Activated CD4-positive, CD25-positive, alpha-beta regulatory T cell treated with anti-CD3 and anti-CD28 coated beads, Interleukin-2, amount 50 U/mL, for 72 hours (primary cell): ENCODE data around the gene USP12.
"Not testable (repeated sequence)": the region's sequence is repeated elsewhere in the genome, so short reads cannot be mapped to it uniquely, and the experiment has no call there.

Experiments used
- DNase-seq: peaks from one replicate; pipeline ENCODE4 v3.0.0; 2021

USP12 gene

DNA sequence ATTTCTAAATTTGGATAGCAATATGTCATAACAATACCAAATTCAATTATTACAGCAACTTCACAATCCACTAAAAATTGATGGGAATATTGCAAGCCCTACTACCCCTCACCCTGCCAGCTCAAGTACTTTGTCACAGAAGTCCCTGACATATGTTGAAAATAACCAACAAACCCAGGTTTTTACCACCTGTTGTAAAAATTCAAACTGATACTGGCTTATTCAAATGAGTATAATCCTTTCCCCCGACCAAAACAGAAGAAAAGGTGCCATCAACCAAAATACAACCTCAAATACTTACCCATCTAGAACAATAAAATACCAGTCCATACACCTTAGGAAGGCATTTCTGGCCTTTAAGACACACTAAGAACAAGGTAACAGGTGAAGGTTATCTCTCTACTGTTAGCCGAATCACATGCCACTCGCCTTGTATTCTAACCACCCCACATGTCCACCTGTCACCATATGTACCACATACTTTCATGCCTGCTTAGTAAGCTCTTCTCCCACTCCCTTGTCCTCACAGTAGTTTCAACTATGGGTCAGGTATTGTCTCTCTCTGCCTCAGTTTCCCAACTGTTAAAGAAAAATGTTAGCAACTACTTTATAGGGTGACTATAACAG, 53.1 kb downstream of the USP12 start:
- no peak for DNase-seq

DNA sequence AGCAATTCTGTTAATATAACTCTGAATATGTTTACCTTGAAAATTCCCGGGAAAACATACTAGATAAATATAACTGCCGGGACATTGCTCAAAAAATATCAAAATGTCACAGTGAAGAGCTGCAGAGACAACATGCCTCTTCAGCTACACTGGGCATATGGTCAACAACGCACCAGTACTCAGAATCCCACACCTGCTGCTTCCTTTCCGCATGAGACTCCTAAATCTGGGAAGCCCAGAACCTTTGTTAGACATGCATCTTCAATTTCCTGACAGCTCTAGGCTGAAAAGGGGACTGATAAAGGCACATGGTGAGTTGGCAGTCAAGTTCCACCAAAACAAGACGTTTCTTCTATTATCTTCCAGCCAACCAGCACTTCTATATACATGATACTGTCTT, 53.7 kb downstream of the USP12 start:
- DNase-seq, result no peak

DNA sequence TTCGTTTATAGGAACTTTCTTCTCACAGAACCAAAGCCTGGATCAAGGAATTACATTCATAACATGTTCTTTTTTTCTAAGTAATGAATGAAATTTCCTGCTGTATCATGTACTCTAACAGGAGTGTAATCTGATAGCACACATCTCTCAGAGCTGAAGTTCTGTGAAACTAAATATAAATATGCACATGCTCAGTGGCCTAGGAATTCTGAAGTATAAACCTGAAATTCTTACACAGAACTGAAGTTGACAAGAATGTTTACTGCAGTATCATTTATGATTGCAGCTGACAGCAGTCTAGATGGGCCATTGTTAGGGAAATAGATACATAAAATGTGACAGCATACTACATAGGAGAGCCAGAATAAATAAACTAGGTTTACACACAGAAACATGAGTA, 54.5 kb downstream of the USP12 start:
- no peak for DNase-seq

DNA sequence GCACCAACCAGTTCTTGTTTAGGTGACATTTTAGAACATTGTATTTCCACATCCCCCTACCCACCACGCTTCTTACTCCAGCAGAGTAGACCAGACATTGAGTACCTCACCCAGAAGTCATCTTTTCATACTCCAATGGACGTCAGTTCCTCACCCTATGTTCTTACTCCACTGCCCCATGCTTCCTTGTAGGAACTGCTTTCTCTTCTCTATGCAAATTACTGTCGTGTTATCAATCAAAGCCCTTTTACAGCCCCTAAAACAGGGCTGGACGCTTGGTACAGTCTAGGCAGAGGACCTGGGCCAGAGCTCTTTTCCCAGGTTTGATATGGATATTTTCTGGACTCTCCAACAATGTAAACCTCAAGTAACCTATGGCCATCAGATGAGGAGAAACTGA, 58.2 kb downstream of the USP12 start:
- DNase-seq, result no peak

DNA sequence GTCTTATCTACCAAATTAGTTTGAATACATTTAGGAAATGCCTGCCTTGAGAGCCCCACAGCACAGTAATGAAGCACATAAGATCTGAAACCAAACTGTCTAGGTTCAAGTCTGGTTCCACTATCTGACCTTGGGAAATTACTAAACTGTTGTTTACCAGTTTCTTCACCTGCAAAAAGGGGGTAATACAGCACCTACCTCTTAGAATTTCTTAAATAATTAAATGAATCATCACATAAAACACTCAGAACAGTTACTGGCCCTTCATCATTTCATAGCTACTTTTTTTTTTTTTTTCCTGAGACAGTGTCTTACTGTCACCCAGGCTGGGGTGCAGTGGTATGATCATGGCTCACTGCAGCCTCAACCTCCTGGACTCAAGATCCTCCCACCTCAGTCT, 59.6 kb downstream of the USP12 start:
- DNase-seq, result no peak

DNA sequence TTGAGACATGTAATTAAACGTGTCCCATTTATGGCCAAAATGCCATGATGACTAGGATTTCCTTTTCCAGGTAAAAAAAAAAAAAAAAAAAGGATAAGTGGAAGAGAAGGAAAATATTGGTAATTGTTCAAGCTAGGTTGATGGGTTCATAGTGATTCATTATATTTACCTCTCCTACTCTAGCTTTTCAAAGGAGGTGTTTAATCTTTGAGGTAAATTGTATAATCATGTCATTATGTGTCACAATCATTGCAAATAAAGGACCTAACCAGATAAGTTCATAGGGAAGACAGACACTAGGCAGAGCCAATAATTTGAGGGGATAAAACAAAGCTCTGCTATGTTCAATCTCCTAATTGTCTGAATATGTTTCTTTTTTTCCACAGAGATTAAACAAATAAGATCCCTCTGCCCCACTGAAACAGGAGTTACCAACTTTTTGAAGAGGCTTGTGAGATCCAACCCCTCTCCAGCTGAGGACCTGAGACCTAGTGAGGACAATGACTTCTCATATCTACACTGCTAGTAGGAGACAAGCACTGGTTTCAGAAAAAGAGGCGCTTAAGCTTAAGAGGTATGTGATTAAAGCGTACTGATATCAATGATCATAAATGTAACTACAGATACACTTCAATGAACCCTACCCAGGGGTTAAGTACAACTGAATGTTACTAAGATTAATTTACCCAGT, 61.4 kb downstream of the USP12 start:
- no peak for DNase-seq

DNA sequence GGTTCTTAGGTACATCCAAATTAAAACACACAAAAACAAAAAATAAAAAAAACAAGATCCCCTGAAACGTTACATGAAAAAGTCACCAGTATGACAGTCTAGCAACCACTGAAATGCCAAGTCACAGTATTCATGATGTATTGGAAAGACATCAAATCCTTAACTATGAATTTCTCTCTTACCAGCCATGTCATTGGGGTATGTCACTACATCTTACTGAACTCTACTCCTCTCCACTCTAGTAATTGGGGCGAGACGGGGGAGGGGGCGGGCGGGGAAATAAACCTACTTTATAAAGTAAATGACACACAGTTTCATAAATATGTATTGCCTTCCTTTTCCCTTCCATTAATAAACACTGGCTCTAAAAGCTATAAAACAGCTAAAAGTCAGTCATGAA, 65.5 kb downstream of the USP12 start:
- no peak for DNase-seq

DNA sequence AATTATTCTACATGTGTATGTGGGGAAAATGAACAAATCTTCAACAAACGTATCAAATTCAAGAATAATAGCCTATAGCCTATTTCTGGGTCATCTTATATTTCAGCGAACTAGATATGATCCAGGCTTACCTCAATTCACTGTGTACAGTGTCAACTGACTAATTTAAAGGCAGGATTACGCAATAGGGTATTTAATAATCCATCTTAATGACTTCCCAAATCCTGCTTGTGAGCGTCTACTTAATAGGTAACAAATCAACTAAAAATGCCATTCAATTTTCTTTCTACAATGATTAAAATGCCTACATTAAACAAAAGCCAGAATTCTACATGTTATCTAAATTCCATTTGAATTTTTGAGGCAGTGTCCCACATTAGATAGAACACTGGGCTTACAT, 67.0 kb downstream of the USP12 start:
- DNase-seq, result no peak

DNA sequence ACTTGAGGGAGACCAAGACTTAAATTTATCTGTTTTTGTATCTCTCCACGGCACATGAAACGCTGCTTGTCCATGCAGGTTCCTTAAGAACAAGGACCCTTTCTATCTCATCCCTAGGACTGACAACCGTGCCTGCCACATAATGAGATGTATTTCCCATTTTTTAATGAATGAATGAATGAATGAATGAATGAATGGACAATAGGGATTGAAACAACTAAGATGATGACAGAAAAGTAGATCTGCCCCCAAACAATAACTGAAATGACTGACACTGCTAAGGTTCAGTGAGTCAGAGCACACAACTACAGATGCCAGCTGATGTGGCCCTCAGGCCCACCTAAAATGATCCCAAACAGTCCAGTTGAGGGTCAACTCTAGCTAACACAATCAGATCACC, 69.8 kb downstream of the USP12 start:
- no peak for DNase-seq

DNA sequence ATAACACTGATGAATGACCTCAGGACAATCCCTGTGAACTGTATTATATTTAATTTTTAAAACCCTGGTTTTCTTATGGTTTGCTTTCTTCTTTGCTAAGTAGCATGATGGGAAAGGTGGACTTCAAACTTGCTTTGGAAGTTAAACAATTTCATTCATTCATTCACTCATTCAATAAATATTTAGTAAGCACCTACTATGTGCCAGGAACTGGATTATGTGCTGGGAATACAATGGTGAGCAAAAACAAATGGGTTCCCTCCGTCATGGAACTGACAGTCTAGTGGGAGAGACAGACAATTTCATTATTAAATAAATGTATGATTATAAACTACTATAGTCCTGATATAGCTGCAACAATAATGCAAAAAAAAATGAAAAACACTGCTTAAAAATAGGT, 70.3 kb downstream of the USP12 start:
- no peak for DNase-seq

DNA sequence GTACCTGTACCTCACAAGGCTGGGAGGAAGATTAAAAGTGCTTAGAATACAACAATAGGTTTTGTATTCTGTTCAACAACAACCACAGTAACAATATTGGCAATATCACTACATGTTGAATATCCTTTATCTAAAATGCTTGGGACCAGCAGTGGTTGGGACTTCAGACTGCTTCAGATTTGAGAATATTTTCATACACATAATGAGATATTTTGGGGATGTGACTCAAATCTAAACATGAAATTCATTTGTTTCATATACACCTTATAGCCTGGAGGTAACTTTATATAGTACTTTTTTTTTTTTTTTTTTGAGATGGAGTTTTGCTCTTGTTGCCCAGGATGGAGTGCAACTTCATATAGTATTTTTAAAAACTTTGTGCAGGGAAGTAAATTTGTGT, 73.9 kb downstream of the USP12 start:
- DNase-seq, result no peak

DNA sequence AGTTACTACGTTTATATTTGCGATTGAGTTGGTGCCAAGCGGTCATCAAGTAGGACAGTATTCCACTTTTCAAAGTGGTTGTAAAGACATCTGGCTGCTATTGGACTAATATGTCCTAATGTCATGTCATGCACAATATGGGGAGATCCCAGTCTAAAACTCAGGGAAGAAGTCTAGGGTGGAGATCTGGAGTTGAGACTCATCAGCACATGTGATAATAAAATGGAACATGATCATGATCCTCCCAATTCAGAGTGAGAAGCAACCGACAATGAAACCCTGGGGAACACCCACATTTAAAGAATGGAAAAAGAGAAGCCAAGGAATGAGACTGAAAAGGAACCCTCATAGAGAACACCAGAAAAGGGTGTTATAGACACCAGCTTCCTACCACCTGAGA, 80.2 kb downstream of the USP12 start:
- no peak for DNase-seq

DNA sequence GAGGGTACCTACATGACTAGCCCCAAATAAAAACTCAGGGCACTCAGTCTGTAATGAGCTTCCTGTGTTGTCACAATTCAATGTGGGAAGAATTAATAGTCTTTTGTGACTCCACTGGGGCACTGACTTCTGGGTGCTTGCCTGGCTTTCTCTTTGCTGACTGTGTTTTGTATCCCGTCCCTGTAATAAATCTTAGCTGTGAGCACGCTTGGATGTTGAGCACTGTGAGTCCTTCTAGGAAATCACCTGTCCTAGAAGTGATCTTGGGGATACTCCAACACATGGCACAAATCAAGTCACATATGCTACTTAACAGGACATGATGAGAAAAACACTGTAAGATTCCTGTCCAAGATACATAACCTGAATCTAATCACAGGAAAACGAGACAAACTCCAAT, 83.0 kb downstream of the USP12 start:
- no peak for DNase-seq

DNA sequence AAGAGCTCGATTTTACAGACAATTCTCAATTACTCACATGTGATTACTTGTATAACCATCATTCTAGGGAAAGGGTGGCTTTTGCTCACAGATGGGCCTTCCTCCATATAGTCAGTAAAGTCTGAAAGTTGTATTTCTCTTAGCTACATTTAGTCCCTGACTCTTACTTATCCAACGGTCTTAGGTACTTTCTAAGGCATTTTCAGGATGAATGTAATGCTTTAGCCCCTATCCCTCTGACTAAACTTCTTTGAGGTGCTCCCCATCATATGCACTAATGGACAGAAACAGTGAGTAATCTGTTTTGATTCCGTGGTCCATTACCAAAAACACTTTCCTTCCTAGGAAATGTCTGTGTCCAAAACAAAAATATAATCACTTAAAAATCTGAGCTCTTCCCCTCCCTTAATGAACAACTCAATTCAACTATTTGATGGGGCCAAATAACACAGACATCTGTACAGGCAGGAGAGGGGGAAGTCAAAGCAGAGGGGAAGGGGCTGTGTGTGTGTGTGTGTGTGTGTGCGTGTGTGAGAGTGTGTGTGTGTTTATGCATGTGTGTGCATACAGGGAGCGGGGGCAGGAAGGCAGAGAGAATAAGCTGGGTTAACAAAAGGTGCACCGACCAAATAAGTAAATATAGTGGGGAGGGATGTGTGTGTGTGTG, 84.9 kb downstream of the USP12 start:
- no peak for DNase-seq

DNA sequence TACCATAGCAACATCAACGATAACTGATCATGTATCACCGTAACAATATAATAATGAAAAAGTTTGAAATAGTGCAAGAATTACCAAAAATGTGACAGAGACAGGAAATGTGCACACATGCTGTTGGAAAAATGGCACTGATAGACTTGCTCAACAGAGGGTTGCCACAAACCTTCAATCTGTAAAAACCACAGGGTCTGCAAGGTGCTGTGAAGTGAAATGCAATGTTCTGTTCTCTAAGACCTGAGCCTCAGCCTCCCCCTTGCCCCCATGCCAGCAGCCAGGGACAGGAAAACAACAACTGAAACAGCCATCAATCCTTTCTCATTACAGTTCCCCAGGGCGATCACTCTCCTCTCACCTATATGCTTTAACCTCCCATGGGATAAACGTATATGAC, 88.4 kb downstream of the USP12 start:
- no peak for DNase-seq

DNA sequence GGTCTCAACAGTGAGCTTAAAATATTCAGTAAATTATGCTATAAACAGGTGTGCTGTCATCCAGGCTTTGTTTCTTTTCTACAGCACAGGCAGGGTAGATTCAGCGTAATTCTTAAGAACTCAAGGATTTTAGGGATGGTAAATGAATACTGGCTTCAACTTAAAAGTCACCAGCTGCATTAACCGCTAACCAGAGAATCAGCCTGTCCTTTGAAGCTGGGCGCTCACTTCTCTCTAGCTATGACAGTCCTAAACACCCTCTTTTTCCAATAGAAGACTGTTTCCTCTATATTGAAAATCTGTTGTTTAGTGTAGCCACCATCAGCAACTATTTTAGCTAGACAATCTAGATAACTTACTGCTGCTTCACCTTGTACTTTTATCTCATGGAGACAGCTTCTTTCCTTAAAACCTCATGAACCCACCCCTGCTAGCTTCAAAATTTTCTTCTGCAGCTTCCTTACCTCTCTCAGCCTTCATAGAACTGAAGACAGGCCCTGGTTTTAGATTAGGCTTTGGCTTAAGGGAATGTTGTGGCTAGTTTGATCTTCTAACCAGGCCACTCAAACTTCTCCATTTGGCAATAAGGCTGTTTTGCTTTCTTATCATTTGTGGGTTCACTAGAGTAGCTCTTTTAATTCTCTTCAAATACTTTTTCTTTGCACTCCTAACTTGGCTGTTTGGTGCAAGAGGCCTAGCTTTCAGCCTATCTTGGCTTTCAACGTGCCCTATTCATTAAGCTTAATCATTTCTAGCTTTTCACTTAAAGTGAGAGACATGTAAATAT, 89.5 kb downstream of the USP12 start:
- no peak for DNase-seq

DNA sequence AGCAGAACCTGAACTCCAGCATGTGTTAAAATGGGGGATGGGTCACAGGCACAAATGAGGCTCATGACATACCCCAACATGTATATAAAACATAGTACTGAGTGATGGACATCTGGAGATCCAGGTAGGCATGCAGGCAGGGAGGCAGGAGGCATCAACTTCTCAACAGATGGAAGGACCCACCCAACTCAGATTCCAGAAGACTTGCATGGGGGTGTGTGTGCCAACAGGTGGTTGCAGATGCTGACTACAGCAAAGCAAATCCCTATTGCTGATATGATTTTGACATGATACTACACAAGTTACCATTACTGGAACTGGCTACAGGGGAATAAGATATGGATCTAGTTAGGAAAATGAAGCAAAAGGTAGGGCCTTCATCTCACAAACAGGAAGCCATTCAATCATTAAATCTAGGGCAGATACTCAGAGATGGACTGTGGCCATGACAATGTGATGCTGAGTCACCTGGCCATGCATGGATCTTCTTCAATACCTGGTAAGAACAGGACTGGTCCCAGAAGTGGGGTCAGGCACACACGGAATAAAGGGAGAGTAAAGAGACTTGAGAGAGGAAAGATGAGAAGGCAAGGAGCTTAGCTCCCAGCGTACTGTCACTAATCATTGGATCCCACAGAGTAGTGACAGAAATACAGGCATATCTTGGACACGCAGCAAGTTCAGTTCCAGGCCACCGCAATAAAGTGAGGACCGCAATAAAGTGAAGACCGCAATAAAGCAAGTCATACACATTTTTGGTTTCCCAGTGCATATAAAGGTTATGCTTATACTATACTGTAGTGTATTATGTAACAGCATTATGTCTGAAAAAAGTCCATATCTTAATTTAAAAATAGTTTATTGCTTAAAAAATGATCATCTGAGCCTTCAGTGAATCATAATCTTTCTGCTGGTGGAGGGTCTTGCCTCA, 91.3 kb downstream of the USP12 start:
- DNase-seq, result no peak

DNA sequence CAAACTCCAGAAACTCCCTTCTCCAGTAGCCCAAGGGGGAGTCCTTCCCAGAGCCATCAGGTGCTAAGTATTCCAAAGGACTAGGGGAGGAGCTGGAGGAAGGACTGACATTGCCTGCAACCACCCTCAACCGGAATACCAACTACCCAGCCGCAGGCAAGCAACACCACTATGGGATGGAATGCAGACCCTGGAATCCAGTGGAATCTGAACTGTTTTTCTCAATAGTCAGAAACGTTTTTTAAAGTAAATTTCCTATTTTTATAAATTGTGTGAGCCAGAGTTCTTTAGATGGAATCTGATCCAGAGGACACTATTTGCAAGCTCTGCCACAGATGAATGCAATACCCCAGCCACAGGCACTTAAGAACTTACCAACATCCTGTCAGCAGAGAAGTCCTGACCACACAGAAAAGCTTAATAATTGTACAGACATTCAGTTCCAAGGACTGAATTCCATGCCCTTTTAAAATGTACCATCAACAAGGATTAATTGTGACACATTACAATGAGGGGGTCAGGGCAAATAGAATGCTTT, 92.1 kb downstream of the USP12 start:
- no peak for DNase-seq

DNA sequence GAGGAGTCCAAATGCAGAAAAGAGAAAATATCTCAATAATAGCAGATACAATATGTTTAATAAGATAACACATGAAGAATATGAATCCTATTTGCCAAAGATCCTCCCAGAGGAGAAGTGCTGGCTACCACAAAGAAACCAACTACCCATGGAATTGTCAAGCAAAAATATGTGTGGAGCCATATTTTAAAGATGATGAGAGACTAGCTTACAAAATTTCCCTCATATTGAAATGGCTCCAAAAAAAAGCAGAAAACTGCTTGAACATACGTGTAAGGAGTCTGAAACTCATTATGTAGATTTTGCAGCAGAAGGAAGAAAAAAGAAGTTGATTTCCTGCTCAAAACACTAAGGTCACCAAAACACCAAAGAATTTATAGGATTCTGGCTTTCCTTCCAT, 94.2 kb downstream of the USP12 start:
- no peak for DNase-seq

DNA sequence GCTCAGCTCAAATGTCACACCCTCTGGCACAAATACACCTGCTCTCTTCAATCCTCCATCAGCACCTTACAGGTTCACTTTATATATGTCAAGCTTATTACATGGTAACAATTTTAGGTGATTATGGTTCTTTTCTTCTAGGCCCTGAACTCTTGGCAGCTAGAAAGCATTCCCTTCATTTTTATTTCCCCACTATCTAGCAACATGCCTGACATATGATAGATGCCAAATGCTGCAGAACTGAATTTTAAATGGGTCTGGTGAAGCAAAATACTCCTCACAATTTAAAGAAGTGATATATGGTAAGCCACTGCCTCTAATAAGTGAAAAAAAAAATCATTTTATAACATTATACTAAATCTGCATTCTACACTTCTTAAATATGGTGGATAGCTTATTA, 95.2 kb downstream of the USP12 start:
- DNase-seq, result no peak

DNA sequence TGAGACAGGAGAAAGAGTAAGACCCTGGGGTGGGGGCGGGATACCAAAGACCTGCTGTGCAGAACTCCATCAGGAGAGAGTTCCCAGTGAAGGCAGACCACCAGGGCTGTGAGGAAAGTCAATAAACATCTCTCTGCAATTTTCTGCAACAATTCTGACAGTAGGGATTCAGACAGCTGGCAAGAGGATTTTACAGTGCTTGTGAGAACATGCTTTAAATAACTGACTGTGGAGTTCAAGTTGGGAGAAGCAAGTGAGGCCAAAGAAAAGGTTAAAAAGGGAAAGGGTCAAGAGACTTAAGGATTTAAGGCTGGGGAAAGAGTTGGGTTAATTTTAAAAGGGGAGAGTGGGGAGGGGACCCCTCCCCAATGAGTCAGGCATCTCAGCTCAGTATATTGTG, 98.4 kb downstream of the USP12 start:
- no peak for DNase-seq

DNA sequence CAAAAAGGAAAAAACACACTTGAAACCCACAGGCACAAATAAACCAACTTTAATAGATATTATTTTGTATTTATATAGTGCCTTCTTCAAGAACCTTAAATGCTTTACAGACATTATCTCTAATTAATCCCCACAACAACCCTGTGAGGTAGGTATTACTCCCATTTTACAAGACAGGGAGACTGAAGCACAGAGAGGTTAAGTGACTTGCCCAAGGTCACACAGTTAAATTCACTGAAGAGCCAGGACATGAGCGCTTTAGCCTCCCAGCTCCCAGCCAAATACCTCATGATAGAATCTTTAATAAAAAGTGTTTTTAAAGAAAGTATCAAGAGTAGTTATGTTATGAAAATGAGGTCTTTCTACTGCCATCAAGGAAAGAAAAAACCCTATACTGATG, 105.5 kb downstream of the USP12 start:
- not testable (repeated sequence) for DNase-seq
